Liver (tissue), 9 donors: Measurements from ENCODE around the gene AKR1B15. TPM values are rescaled to one million over a fixed set of nuclear protein-coding genes. Genes with fewer than 3 reads are reported as not detected.
"Not testable (repeated sequence)": the region's sequence is repeated elsewhere in the genome, so short reads cannot be mapped to it uniquely, and the experiment has no call there.

Experiments
- DNase-seq: peaks from one replicate; pipeline ENCODE4 v3.0.0-alpha.2; 2017; ENCODE audit warnings: low spot score
- H3K27ac ChIP-seq, 2 donors: one replicate each; pipeline ENCODE4 v1.7.0; 2013; ENCODE audit warnings: inconsistent platforms in 2 of 2, low read length in 2 of 2, control low read depth in 1 of 2, low read depth in 1 of 2, mild to moderate bottlenecking in 1 of 2
- H3K27me3 ChIP-seq, 4 donors: one replicate each; pipeline versions ENCODE4 v1.6.1 to v1.7.0; 2013; ENCODE audit warnings: low read length in 3 of 4, inconsistent platforms in 1 of 4, mild to moderate bottlenecking in 1 of 4, moderate library complexity in 1 of 4; ENCODE audit not compliant: control insufficient read depth in 4 of 4, insufficient read depth in 4 of 4
- H3K36me3 ChIP-seq, 4 donors: one replicate each; pipeline versions ENCODE4 v1.6.1 to v1.7.0; 2013; ENCODE audit warnings: low read length in 3 of 4, mild to moderate bottlenecking in 3 of 4, low read depth in 1 of 4, moderate library complexity in 1 of 4; ENCODE audit not compliant: control insufficient read depth in 4 of 4, insufficient read depth in 3 of 4
- H3K4me1 ChIP-seq, 4 donors: one replicate each; pipeline versions ENCODE4 v1.6.1 to v1.7.0; 2013; ENCODE audit warnings: low read length in 3 of 4, mild to moderate bottlenecking in 3 of 4, moderate library complexity in 1 of 4; ENCODE audit not compliant: control insufficient read depth in 4 of 4, insufficient read depth in 4 of 4
- H3K4me3 ChIP-seq, 3 donors: one replicate each; pipeline versions ENCODE4 v1.6.1 to v1.7.0; 2013; ENCODE audit warnings: low read length in 3 of 3, control low read depth in 1 of 3, low read depth in 1 of 3, mild to moderate bottlenecking in 1 of 3
- H3K9ac ChIP-seq, 2 donors: one replicate each; pipeline ENCODE4 v1.7.0; 2013; ENCODE audit warnings: low read length in 2 of 2, mild to moderate bottlenecking in 2 of 2, moderate library complexity in 2 of 2, control low read depth in 1 of 2, low read depth in 1 of 2
- H3K9me3 ChIP-seq, 4 donors: one replicate each; pipeline versions ENCODE4 v1.6.1 to v1.7.0; 2013; ENCODE audit warnings: low read length in 3 of 4; ENCODE audit not compliant: control insufficient read depth in 4 of 4
- ATF3 ChIP-seq: IDR thresholded peaks from 2 replicates; pipeline ENCODE4 v1.6.1; 2016; ENCODE audit warnings: antibody characterized with exemption
- CTCF ChIP-seq: fragments of 150-350 bp; IDR thresholded peaks from 2 replicates; pipeline ENCODE4 v1.5.1; 2017; ENCODE audit warnings: improper control_type of control experiment, low read depth, low read length; ENCODE audit not compliant: missing input control
- EGR1 ChIP-seq, 2 donors: IDR thresholded peaks; 2 replicates each; pipeline ENCODE4 v1.6.1; 2016 to 2018; ENCODE audit warnings: antibody characterized with exemption in 2 of 2, low read depth in 2 of 2
- FOXA1 ChIP-seq: IDR thresholded peaks from 2 replicates; pipeline ENCODE4 v1.6.1; 2016; ENCODE audit warnings: antibody characterized with exemption
- FOXA2 ChIP-seq: IDR thresholded peaks from 2 replicates; pipeline ENCODE4 v1.6.1; 2016; ENCODE audit warnings: antibody characterized with exemption
- HNF4G ChIP-seq: IDR thresholded peaks from 2 replicates; pipeline ENCODE4 v1.6.1; 2016; ENCODE audit warnings: antibody characterized with exemption
- JUND ChIP-seq, 2 donors: IDR thresholded peaks; 2 replicates each; pipeline ENCODE4 v1.6.1; 2016; ENCODE audit warnings: antibody characterized with exemption in 2 of 2
- MAX ChIP-seq: IDR thresholded peaks from 2 replicates; pipeline ENCODE4 v1.6.1; 2016; ENCODE audit warnings: antibody characterized with exemption
- TAF1 ChIP-seq: conservative IDR thresholded peaks from 2 replicates; pipeline ENCODE4 v1.6.1; 2016; ENCODE audit warnings: antibody characterized with exemption, mild to moderate bottlenecking
- YY1 ChIP-seq: IDR thresholded peaks from 2 replicates; pipeline ENCODE4 v1.6.1; 2016; ENCODE audit warnings: antibody characterized with exemption, mild to moderate bottlenecking
- WGBS: extraction: QIAGEN DNeasy Blood & Tissue Kit; methylation state at CpG from one replicate; pipeline ENCODE4 v1.1.7; 2013; 5-methylcytosine and 5-hydroxymethylcytosine counted together
- polyA plus RNA-seq, 2 donors: library from polyadenylated mRNA; stranded (reverse) in 1 of 2; unstranded in 1 of 2; fragments of 200-250 nt in 1 of 2; fragments of >200 nt in 1 of 2; fragmentation: Nextera tagmentation in 1 of 2; extraction: Ambion mirVana in 1 of 2; gene quantifications; one replicate each; pipeline versions ENCODE4 v1.2.1 to v1.2.3, GENCODE V29; 2013 to 2015
- total RNA-seq, 2 donors: library from RNA; depleted of rRNA; stranded (reverse); fragments of >200 nt; gene quantifications; one replicate each; pipeline ENCODE4 v1.2.3, GENCODE V29; 2014
- donor health status: healthy.
- donor health status: healthy.
- donor health status: healthy.
- donor health status: healthy.
- donor health status: healthy.

The AKR1B15 gene
- total and polyA plus RNA-seq, 4 donors: 0.12 TPM; not detected in 3

- no peaks in the 10 kb centered on the region for H3K27me3 ChIP-seq
- H3K4me1 ChIP-seq: no peaks in the 10 kb centered on the region
- H3K9me3 ChIP-seq: no peaks in the 10 kb centered on the region
- WGBS: 84% methylated on average over 3 of the region's 3 CpGs
- no peaks in the 10 kb centered on the region for H3K36me3 ChIP-seq
- no peak overlapping the region for H3K4me3 ChIP-seq
- DNase-seq: no peak
- TF ChIP-seq CTCF (no peak), FOXA1 (no peak), YY1 (no peak), FOXA2 (no peak), EGR1 (IDR thresholded peaks at IDR 0.05; ENCODE audit: low read depth in 2 of 2) (no peak), TAF1 (no peak)
- no peak overlapping the region for H3K9ac ChIP-seq
- no peak overlapping the region for H3K27ac ChIP-seq
Measured at GRCh38 chr7:134534633-134535032, 14.3 kb upstream of the AKR1B15 start.

GRCh38 chr7:134535272-134535918, 13.5 kb upstream of the AKR1B15 start:
- no peak for DNase-seq
- Histone ChIP-seq H3K27me3 (no peaks in the 10 kb centered on the region), H3K9me3 (no peaks in the 10 kb centered on the region), H3K36me3 (no peaks in the 10 kb centered on the region), H3K27ac (no peak overlapping the region), H3K4me1 (no peaks in the 10 kb centered on the region), H3K9ac (no peak overlapping the region), H3K4me3 (no peak overlapping the region)
- TF ChIP-seq HNF4G (no peak), JUND (IDR thresholded peaks at IDR 0.05) (no peak), EGR1 (IDR thresholded peaks at IDR 0.05; ENCODE audit: low read depth in 2 of 2) (no peak), MAX (no peak)
- 70% methylated on average over 3 of the region's 3 CpGs for WGBS

- Histone ChIP-seq H3K36me3 (no peaks in the 10 kb centered on the region), H3K27ac (no peak overlapping the region), H3K27me3 (no peaks in the 10 kb centered on the region), H3K4me3 (no peak overlapping the region), H3K9me3 (no peaks in the 10 kb centered on the region), H3K9ac (no peak overlapping the region), H3K4me1 (no peaks in the 10 kb centered on the region)
- TF ChIP-seq FOXA2: no peak
- TF ChIP-seq ATF3: no peak
- WGBS: 81% methylated on average over 3 of the region's 3 CpGs
- no peak for DNase-seq
Measured at GRCh38 chr7:134535919-134536299, 13.0 kb upstream of the AKR1B15 start.

- H3K27ac ChIP-seq, H3K9ac ChIP-seq, H3K36me3 ChIP-seq, H3K9me3 ChIP-seq, H3K27me3 ChIP-seq, H3K4me3 ChIP-seq, DNase-seq, H3K4me1 ChIP-seq: not testable (repeated sequence)
- WGBS: 84% methylated on average over 3 of the region's 3 CpGs
Measured at GRCh38 chr7:134536558-134536957, 12.4 kb upstream of the AKR1B15 start.

GRCh38 chr7:134537273-134537781, 11.6 kb upstream of the AKR1B15 start:
- not testable (repeated sequence) for H3K4me1 ChIP-seq, H3K36me3 ChIP-seq, H3K4me3 ChIP-seq, H3K27ac ChIP-seq, DNase-seq, H3K9ac ChIP-seq, H3K9me3 ChIP-seq, H3K27me3 ChIP-seq
- 81% methylated on average over 5 of the region's 5 CpGs for WGBS
